K562 (cell line): ENCODE measurements around the gene LRRC8E. TPM values are rescaled to one million over a fixed set of nuclear protein-coding genes. Genes with fewer than 3 reads are reported as not detected.

ENCODE experiments used
- ATAC-seq: fragments of 200-7000 bp; cut with Tn5 transposase; 3 replicates; pipeline ENCODE4 v1.9.1; 2020; ENCODE audit warnings: moderate library complexity
- BruUV-seq: library from RNA; stranded (reverse); fragments of 400-500 nt; replicated peaks from 2 replicates; lab custom pipeline; 2021; lab: Mats Ljungman, UMichigan
- CTCF ChIA-PET: fragments of 300-600 bp; formaldehyde crosslinking; extraction: SDS; loops from one replicate; lab custom pipeline; 2021; ENCODE audit warnings: low intra/inter-chr PET ratio; lab: Yijun Ruan, JAX
- POLR2A ChIA-PET: fragments of 300-600, 350-650 bp; sonication (Branson Sonifier 250); formaldehyde crosslinking; extraction: SDS; loops from one replicate; lab custom pipeline; 2021; ENCODE audit warnings: antibody characterized with exemption, inconsistent platforms; lab: Yijun Ruan, JAX
- DNase-seq, 4 experiments: peaks; one replicate each; pipeline versions ENCODE4 v3.0.0 to v3.0.0-alpha.2; 2011 to 2018; ENCODE audit warnings: low spot score in 3 of 4, mixed read lengths in 3 of 4; ENCODE audit errors: extremely low read depth in 1 of 4
- FAIRE-seq: peaks from 2 replicates; lab custom pipeline; 2011; peaks lifted over from hg19 to GRCh38; lab: Jason Lieb, UNC
- H2AFZ ChIP-seq: 2 replicates; pipeline ENCODE4 v1.6.0; 2011; ENCODE audit warnings: low read depth, low read length, control low read depth, inconsistent platforms
- H3K27ac ChIP-seq: fragments of 200-600 bp; 3 replicates; pipeline ENCODE4 v1.8.0; 2011; ENCODE audit warnings: low read depth, mild to moderate bottlenecking, control low read depth, inconsistent platforms, low read length, moderate library complexity, mixed read lengths; ENCODE audit errors: extremely low read depth
- H3K27me3 ChIP-seq, 2 experiments: fragments of 300-600 bp in 1 of 2; 2 replicates in 1 of 2; 3 replicates in 1 of 2; pipeline versions ENCODE4 v1.6.0 to v1.8.0; 2011; ENCODE audit warnings: inconsistent platforms in 2 of 2, low read length in 2 of 2, mild to moderate bottlenecking in 1 of 2, mixed read lengths in 1 of 2, moderate library complexity in 1 of 2; ENCODE audit not compliant: control insufficient read depth in 2 of 2, insufficient read depth in 2 of 2
- H3K36me3 ChIP-seq: fragments of 300-600 bp; 3 replicates; pipeline ENCODE4 v1.8.0; 2011; ENCODE audit warnings: mild to moderate bottlenecking, low read length, inconsistent platforms; ENCODE audit not compliant: control insufficient read depth, insufficient read depth
- H3K4me1 ChIP-seq, 2 experiments: fragments of 200-600 bp in 1 of 2; replicated peaks in 1 of 2; 2 replicates in 1 of 2; 3 replicates in 1 of 2; pipeline versions ENCODE4 v1.5.1 to v1.8.0; 2011; ENCODE audit warnings: inconsistent platforms in 2 of 2, low read length in 2 of 2, mild to moderate bottlenecking in 1 of 2, mixed read lengths in 1 of 2, moderate library complexity in 1 of 2; ENCODE audit not compliant: control insufficient read depth in 2 of 2, insufficient read depth in 2 of 2
- H3K4me2 ChIP-seq: 2 replicates; pipeline ENCODE4 v1.6.1; 2011; ENCODE audit warnings: low read length, control low read depth, inconsistent platforms, mixed read lengths; ENCODE audit not compliant: insufficient read depth
- H3K4me3 ChIP-seq: fragments of 200-600 bp; sonication (generic), shearing (Covaris generic); 2 replicates; pipeline ENCODE4 v1.5.1; 2016; ENCODE audit warnings: control low read depth, inconsistent platforms
- H3K79me2 ChIP-seq: fragments of 200-600 bp; 3 replicates; pipeline ENCODE4 v1.8.0; 2011; ENCODE audit warnings: low read length, inconsistent platforms; ENCODE audit not compliant: control insufficient read depth, insufficient read depth
- H3K9ac ChIP-seq, 2 experiments: 2 replicates each; pipeline versions ENCODE4 v1.6.0 to v1.6.1; 2011; ENCODE audit warnings: low read depth in 2 of 2, low read length in 2 of 2, control low read depth in 1 of 2, inconsistent platforms in 1 of 2, mild to moderate bottlenecking in 1 of 2, mixed read lengths in 1 of 2; ENCODE audit not compliant: insufficient read depth in 1 of 2
- H3K9me1 ChIP-seq: one replicate; pipeline ENCODE4 v1.6.0; 2011; ENCODE audit warnings: inconsistent platforms, mild to moderate bottlenecking, low read length, moderate library complexity; ENCODE audit not compliant: control insufficient read depth, insufficient read depth
- H3K9me3 ChIP-seq: replicated peaks from 2 replicates; pipeline ENCODE4 v1.5.1; 2011; ENCODE audit warnings: low read depth, low read length, inconsistent platforms; ENCODE audit not compliant: control insufficient read depth, insufficient read depth
- H4K20me1 ChIP-seq: replicated peaks from 2 replicates; pipeline ENCODE4 v1.6.1; 2011; ENCODE audit warnings: low read length, inconsistent platforms, mixed read lengths; ENCODE audit not compliant: control insufficient read depth, insufficient read depth
- E4F1 ChIP-seq: fragments of 250-450 bp; sonication (Bioruptor Pico); IDR thresholded peaks from 2 replicates; pipeline ENCODE4 v1.5.0; 2021; ENCODE audit warnings: mild to moderate bottlenecking, borderline replicate concordance
- HDAC1 ChIP-seq, 2 experiments: fragments of 450-650 bp; IDR thresholded peaks; 2 replicates each; pipeline ENCODE4 v1.6.1; 2016 to 2017; ENCODE audit warnings: inconsistent platforms in 1 of 2, mild to moderate bottlenecking in 1 of 2, moderate library complexity in 1 of 2
- POLR2G ChIP-seq: fragments of 200-400 bp; formaldehyde crosslinking; IDR thresholded peaks from 2 replicates; pipeline ENCODE4 v1.6.1; 2017; ENCODE audit warnings: low read depth, mild to moderate bottlenecking, antibody characterized with exemption, low read length, moderate library complexity
- POU5F1 ChIP-seq: fragments of 150-350 bp; IDR thresholded peaks from 2 replicates; pipeline ENCODE4 v1.6.1; 2014; ENCODE audit warnings: borderline replicate concordance, low read length, low read depth, mild to moderate bottlenecking; ENCODE audit not compliant: partially characterized antibody
- RBFOX2 ChIP-seq: fragments of 200-400 bp; formaldehyde crosslinking; IDR thresholded peaks from 2 replicates; pipeline ENCODE4 v1.6.1; 2017; ENCODE audit warnings: low read depth, mild to moderate bottlenecking, low read length, moderate library complexity
- RBM34 ChIP-seq: fragments of 200-400 bp; formaldehyde crosslinking; IDR thresholded peaks from 2 replicates; pipeline ENCODE4 v1.6.1; 2018; ENCODE audit warnings: low read length, borderline replicate concordance; ENCODE audit not compliant: insufficient read depth
- SMARCA4 ChIP-seq: fragments of 450-650 bp; IDR thresholded peaks from 2 replicates; pipeline ENCODE4 v1.6.1; 2016
- ZNF12 ChIP-seq: sonication (generic); formaldehyde crosslinking; IDR thresholded peaks from 2 replicates; pipeline ENCODE4 v1.4.0; 2020; ENCODE audit warnings: mild to moderate bottlenecking, missing genetic modification reagents
- ZNF184 ChIP-seq: sonication (generic); formaldehyde crosslinking; IDR thresholded peaks from 2 replicates; pipeline ENCODE4 v1.5.0; 2020; ENCODE audit warnings: missing genetic modification reagents
- ZNF277 ChIP-seq: fragments of 250-450 bp; sonication (Bioruptor Pico); IDR thresholded peaks from 2 replicates; pipeline ENCODE4 v1.8.0; 2022; ENCODE audit warnings: inconsistent platforms, mild to moderate bottlenecking, moderate library complexity, borderline replicate concordance
- ZNF586 ChIP-seq: fragments of 450-650 bp; formaldehyde crosslinking; conservative IDR thresholded peaks from 2 replicates; pipeline ENCODE4 v1.4.0; 2020; ENCODE audit warnings: mild to moderate bottlenecking, moderate library complexity
- WGBS: fragments of 100-300 bp; shearing (Covaris generic); methylation state at CpG from one replicate; pipeline ENCODE4 v1.1.6; 2016; ENCODE audit warnings: low coverage, mixed read lengths; ENCODE audit not compliant: insufficient coverage; ENCODE audit errors: missing lambda C conversion rate; 5-methylcytosine and 5-hydroxymethylcytosine counted together
- in situ Hi-C: fragments of 300-500 bp; cut with MboI; formaldehyde crosslinking; loops from 4 replicates; pipeline ENCODE4 v1.15.0; 2018; ENCODE audit warnings: inconsistent platforms, mixed read lengths
- intact Hi-C: fragments of 100-400 bp; cut with micrococcal nuclease; formaldehyde crosslinking; loops from 2 replicates; pipeline ENCODE4 v1.14.2; 2022
- polyA plus RNA-seq, 8 experiments: library from polyadenylated mRNA; depleted of rRNA in 4 of 8; stranded (reverse) in 5 of 8; unstranded in 3 of 8; fragments of >200 nt; fragmentation: Nextera tagmentation in 2 of 8; fragmentation: Illumina TruSeq in 1 of 8; extraction: Ambion mirVana in 2 of 8; extraction: Trizol in 1 of 8; gene quantifications; 2 replicates each; pipeline versions ENCODE4 v1.2.1 to v1.2.3, GENCODE V29; 2011 to 2014; ENCODE audit warnings: inconsistent platforms in 1 of 8, missing spikeins in 1 of 8
- total RNA-seq, 7 experiments: library from RNA; depleted of rRNA in 6 of 7; stranded (reverse); fragments of >200 nt in 6 of 7; fragmentation: Illumina TruSeq in 2 of 7; extraction: Trizol in 2 of 7; gene quantifications; 2 replicates each; pipeline versions ENCODE4 v1.2.1 to v1.2.3, GENCODE V29; 2011 to 2021; ENCODE audit warnings: low replicate concordance in 1 of 7

The LRRC8E gene
- total and polyA plus RNA-seq, 9 of the 15 experiments (the other 6 are each of a cell fraction or from before 2014, with no cell fraction given) = 0.08 to 5.7 (median 3.5) TPM; not detected in 1

- no peak for TF ChIP-seq RBM34
- no peak for TF ChIP-seq HDAC1 (IDR thresholded peaks at IDR 0.05)
- no peak for TF ChIP-seq ZNF277 (CRISPR knock-in tag)
- TF ChIP-seq ZNF12 (CRISPR knock-in tag) = no peak
- TF ChIP-seq POU5F1 = no peak
- TF ChIP-seq ZNF184 (CRISPR knock-in tag) = no peak
These were observed 44.1 kb downstream of the LRRC8E start (continued) for GRCh38 chr19:7932276-7932929.

GRCh38 chr19:7932930-7933300 is 44.6 kb downstream of the LRRC8E start:
- Histone ChIP-seq H3K9me1 (no peaks in the 10 kb centered on the region), H3K4me3 (no peak overlapping the region), H3K27ac (no peak overlapping the region), H4K20me1 (peaks cover 11% of the 10 kb centered on the region), H3K4me1 (peaks cover 0 to 53% of the 10 kb centered on the region in 2 experiments; a peak in 3 of 5 replicates), H3K9me3 (no peaks in the 10 kb centered on the region), H3K4me2 (no peak overlapping the region), H3K9ac (no peak overlapping the region), H2AFZ (no peak overlapping the region), H3K27me3 (no peaks in the 10 kb centered on the region), H3K36me3 (peaks cover 86% of the 10 kb centered on the region), H3K79me2 (peaks cover 3% of the 10 kb centered on the region; the same call in 1 of the 3 replicates)
- WGBS = 89% methylated on average over 10 of the region's 10 CpGs
- no peak for FAIRE-seq
- ChIA-PET CTCF (no interaction called here), POLR2A (interaction anchor here (0.7 to 1.1 kb wide), 2 partner anchors 10 to 101 kb away, joined by 3 to 4 read pairs; partner anchors contain the start of gene TIMM44)
- in situ Hi-C loops = no loop called here
- intact Hi-C loops = no loop called here
- no peak for ATAC-seq
- DNase-seq = no peak
- no TSS peak for BruUV-seq
- TF ChIP-seq POLR2G (peak; percentile 59), ZNF586 (no peak), RBFOX2 (peak; percentile 60), E4F1 (no peak), SMARCA4 (no peak)
